Bronchial epithelial cell (primary cell): Measurements from ENCODE around the gene TMEM87B. TPM values are rescaled to one million over a fixed set of nuclear protein-coding genes. Genes with fewer than 3 reads are reported as not detected.

Experiments
- DNase-seq: peaks from one replicate; pipeline ENCODE4 v3.0.0-alpha.2; 2010; ENCODE audit warnings: low read depth
- FAIRE-seq: peaks from 2 replicates; lab custom pipeline; 2011; peaks lifted over from hg19 to GRCh38; lab: Jason Lieb, UNC
- H3K27me3 ChIP-seq: 2 replicates; pipeline ENCODE4 v1.5.1; 2011; ENCODE audit warnings: low read length; ENCODE audit not compliant: control insufficient read depth, insufficient read depth
- H3K36me3 ChIP-seq: 2 replicates; pipeline ENCODE4 v1.5.1; 2011; ENCODE audit warnings: low read length; ENCODE audit not compliant: control insufficient read depth, insufficient read depth
- H3K4me3 ChIP-seq: 2 replicates; pipeline ENCODE4 v1.5.1; 2011; ENCODE audit warnings: mild to moderate bottlenecking, low read depth, low read length, control low read depth
- total RNA-seq: library from RNA; depleted of rRNA; stranded (reverse); fragments of >200 nt; gene quantifications from 2 replicates; pipeline ENCODE4 v1.2.1, GENCODE V29; 2014
- TF ChIP-seq, protein P1 (sequence below): IDR thresholded peaks from 2 replicates; pipeline ENCODE4 v1.5.1; 2011; ENCODE audit warnings: mild to moderate bottlenecking, moderate library complexity, low read length, control low read depth, inconsistent platforms; ENCODE audit not compliant: insufficient read depth, severe bottlenecking

TMEM87B gene
- total RNA-seq, 1 donor from 2014 or later: 37.1 TPM

DNA sequence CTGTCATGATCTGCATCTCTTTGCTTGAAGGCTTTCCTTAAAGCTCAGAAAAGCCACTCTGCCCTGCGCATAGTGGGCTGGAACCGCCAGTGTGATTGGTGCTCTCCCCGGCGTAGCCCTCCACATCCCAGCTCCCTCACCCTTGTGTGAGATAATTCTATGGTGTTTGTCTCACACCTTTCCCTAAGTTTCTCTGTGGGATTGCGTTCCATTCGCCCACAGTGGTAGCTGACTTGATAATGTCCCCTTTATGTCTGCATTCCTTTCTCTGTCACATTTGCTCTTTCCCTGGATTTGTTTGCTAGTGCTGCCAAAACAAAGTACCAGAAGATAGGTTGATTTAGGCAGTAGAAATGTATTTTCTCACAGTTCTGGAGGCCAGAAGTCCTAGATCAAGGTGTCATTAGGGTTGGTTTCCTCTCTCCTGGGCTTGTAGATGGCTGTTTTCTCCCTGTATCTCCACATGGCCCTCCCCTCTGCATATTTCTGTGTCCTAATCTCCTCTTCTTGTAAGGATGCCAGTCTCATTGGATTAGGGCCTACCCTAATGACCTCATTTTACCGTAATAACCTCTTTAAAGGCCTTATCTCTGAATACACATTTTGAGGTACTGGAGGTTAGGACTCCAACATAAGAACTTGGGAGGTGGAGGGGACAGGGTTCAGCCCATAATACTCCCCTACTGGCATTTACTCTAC is 7.4 kb upstream of the TMEM87B start:
- FAIRE-seq (no peak), DNase-seq (no peak)
- Histone ChIP-seq H3K27me3 (no peaks in the 10 kb centered on the region), H3K4me3 (no peak overlapping the region), H3K36me3 (no peaks in the 10 kb centered on the region)
- TF ChIP-seq, protein P1, sequence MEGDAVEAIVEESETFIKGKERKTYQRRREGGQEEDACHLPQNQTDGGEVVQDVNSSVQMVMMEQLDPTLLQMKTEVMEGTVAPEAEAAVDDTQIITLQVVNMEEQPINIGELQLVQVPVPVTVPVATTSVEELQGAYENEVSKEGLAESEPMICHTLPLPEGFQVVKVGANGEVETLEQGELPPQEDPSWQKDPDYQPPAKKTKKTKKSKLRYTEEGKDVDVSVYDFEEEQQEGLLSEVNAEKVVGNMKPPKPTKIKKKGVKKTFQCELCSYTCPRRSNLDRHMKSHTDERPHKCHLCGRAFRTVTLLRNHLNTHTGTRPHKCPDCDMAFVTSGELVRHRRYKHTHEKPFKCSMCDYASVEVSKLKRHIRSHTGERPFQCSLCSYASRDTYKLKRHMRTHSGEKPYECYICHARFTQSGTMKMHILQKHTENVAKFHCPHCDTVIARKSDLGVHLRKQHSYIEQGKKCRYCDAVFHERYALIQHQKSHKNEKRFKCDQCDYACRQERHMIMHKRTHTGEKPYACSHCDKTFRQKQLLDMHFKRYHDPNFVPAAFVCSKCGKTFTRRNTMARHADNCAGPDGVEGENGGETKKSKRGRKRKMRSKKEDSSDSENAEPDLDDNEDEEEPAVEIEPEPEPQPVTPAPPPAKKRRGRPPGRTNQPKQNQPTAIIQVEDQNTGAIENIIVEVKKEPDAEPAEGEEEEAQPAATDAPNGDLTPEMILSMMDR: no peak

DNA sequence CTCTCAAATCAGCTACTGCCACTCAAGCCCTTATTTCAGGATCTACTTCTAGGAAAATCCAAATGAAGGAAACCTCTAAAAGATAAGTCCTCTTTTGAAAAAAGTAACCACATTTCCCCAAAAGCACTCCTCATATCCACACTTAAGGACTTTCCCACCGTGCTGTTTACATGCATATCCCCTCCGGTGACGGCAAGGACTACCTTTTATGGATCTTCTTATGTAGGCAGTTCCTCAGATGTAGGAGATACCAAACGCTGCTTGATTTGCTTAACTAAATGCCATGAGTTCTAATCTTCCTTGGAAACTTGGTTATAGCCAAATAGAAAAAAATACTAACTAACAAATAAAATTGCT is 6.9 kb upstream of the TMEM87B start:
- TF ChIP-seq, protein P1: no peak
- FAIRE-seq (no peak), DNase-seq (no peak)
- H3K36me3 ChIP-seq: no peaks in the 10 kb centered on the region
- no peaks in the 10 kb centered on the region for H3K27me3 ChIP-seq
- no peak overlapping the region for H3K4me3 ChIP-seq

DNA sequence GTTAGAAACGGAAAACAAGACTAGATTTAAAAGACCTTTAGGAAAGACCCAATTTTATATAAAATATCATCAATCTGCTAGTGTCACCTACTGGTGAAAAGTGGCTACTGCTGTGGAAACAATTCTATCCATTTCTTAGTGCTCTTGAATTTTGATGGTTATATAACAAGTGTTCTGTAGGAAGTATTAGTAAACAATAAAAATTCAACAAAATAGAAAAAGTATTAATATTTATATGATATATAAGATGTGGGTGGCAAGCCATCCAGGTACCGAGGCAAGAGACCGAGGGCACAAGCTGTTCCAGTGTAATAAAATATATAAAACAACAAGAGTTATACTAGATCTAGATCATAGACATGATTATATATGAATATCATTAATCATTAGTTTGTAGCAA is 6.2 kb upstream of the TMEM87B start:
- FAIRE-seq (no peak), DNase-seq (peak; percentile 60)
- Histone ChIP-seq H3K4me3 (no peak overlapping the region), H3K36me3 (no peaks in the 10 kb centered on the region), H3K27me3 (no peaks in the 10 kb centered on the region)
- TF ChIP-seq, protein P1: peak; percentile 56

DNA sequence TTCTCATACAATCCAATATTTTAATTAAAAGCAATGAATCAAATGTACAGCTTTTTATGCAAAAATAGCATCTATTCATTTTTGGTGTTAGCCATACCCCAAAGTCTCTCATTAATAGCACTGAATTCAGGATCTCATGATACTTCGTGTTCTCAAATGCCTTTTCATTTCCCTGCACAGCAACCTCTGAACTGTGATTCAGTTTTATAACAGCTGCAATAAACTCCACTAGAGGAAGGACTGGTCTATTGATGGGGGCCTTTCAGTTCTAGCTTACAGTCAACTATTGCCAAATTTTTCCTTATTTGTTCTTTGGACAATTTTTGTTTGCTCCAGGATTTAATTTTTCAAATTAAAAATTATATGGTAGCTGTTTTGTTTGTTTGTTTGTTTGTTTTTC is 4.8 kb upstream of the TMEM87B start:
- Histone ChIP-seq H3K36me3 (no peaks in the 10 kb centered on the region), H3K27me3 (no peaks in the 10 kb centered on the region), H3K4me3 (no peak overlapping the region)
- DNase-seq (no peak), FAIRE-seq (no peak)
- TF ChIP-seq, protein P1: no peak

DNA sequence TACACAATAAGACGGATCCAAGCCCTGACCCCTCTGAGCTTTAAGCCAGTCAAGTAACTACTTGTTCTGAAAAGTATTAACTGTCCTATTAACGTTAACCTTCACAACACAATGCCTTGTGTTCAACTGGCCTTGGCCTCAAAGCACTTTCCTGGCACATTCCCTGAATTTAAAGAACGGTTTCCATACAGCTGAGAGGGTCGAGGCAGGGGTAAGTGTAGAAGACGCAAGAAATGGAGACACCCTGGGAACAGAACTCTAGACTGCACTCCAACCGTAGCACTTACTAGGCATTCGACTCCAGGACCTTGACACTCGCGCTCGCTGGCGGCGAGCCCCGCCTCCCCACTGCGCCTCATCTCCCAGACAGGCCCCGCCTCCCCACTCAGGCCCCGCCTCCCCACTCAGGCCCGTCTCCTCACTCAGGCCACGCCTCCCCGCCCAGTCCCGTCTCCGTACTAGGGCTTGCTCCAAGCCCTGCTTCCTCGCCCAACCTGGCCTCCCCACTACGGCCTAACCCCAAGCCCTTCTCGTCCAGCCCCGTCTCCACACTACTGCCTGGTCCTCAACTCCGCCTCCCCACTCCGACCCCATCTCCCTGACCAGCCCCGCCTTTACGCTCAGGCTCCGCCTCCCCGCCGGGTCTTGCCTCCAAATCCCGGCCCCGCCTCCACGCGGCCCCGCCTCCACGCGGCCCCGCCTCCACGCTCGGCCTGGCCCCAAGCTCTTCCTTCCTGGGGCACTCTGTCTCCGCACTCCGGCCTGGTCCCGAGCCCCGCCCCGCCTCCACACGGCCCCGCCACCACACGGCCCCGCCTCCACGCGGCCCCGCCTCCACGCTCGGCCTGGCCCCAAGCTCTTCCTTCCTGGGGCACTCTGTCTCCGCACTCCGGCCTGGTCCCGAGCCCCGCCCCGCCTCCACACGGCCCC is 887 bp upstream of the TMEM87B start:
- H3K36me3 ChIP-seq: peaks cover 2% of the 10 kb centered on the region
- peak overlapping the region; percentile 68 for H3K4me3 ChIP-seq
- TF ChIP-seq, protein P1: no peak
- peak; percentile 74 for DNase-seq
- FAIRE-seq: no peak
- H3K27me3 ChIP-seq: no peaks in the 10 kb centered on the region
